Umbilical cord (tissue), 2 donors: ENCODE results near the gene PEAK3. TPM values are rescaled to one million over a fixed set of nuclear protein-coding genes. Genes with fewer than 3 reads are reported as not detected.

ENCODE experiments used
- DNase-seq: peaks from one replicate; pipeline ENCODE4 v3.0.0-alpha.2; 2015; ENCODE audit warnings: low spot score
- total RNA-seq: library from RNA; depleted of rRNA; stranded (reverse); fragments of >200 nt; gene quantifications from one replicate; pipeline ENCODE4 v1.2.3, GENCODE V29; 2014; ENCODE audit warnings: low replicate concordance; ENCODE audit not compliant: insufficient read depth

Gene PEAK3
- total RNA-seq, 1 donor from 2014 or later: 0.24 TPM

GRCh38 chr19:2270423-2271233 lies 11.3 kb downstream of the PEAK3 start:
- DNase-seq: peak; percentile 79

- DNase-seq: no peak
Measured at GRCh38 chr19:2270157-2270422, 11.9 kb downstream of the PEAK3 start.

GRCh38 chr19:2269244-2270156 lies 12.5 kb downstream of the PEAK3 start:
- peak; percentile 98 for DNase-seq

GRCh38 chr19:2268861-2269243 lies 13.1 kb downstream of the PEAK3 start:
- DNase-seq: no peak

- DNase-seq: no peak
Measured at GRCh38 chr19:2268480-2268830, 13.5 kb downstream of the PEAK3 start.

GRCh38 chr19:2266183-2266993 lies 15.6 kb downstream of the PEAK3 start:
- DNase-seq: peak; percentile 85

- no peak for DNase-seq
Measured at GRCh38 chr19:2261438-2262172, 20.4 kb downstream of the PEAK3 start.

- DNase-seq: no peak
Measured at GRCh38 chr19:2260341-2260805, 21.6 kb downstream of the PEAK3 start.

- no peak for DNase-seq
Measured at GRCh38 chr19:2259336-2259735, 22.6 kb downstream of the PEAK3 start.

GRCh38 chr19:2255982-2256685 lies 25.8 kb downstream of the PEAK3 start, which contains the start of gene JSRP1:
JSRP1 (minus strand) TSS chr19:2256417; CDS start chr19:2255314, 1,103 bp downstream.
- no peak for DNase-seq

- no peak for DNase-seq
Measured at GRCh38 chr19:2255112-2255845, 26.7 kb downstream of the PEAK3 start.

GRCh38 chr19:2254064-2254872 lies 27.7 kb downstream of the PEAK3 start:
- DNase-seq: no peak

- no peak for DNase-seq
Measured at GRCh38 chr19:2253106-2254063, 28.6 kb downstream of the PEAK3 start.

- no peak for DNase-seq
Measured at GRCh38 chr19:2252797-2253105, 29.2 kb downstream of the PEAK3 start.

GRCh38 chr19:2252055-2252796 lies 29.7 kb downstream of the PEAK3 start:
- DNase-seq: no peak

GRCh38 chr19:2251106-2252054 lies 30.6 kb downstream of the PEAK3 start:
- DNase-seq: no peak
